Keratinocyte (primary cell): ENCODE measurements around the gene SPDYC. TPM values are rescaled to one million over a fixed set of nuclear protein-coding genes. Genes with fewer than 3 reads are reported as not detected.

Experiments used
- DNase-seq: peaks from one replicate; pipeline ENCODE4 v3.0.0-alpha.2; 2011; ENCODE audit warnings: low read depth, missing footprints, low spot score
- FAIRE-seq: peaks from 2 replicates; lab custom pipeline; 2011; peaks lifted over from hg19 to GRCh38; lab: Jason Lieb, UNC
- H2AFZ ChIP-seq: 2 replicates; pipeline ENCODE4 v1.6.0; 2012; ENCODE audit warnings: low read length, control low read depth, inconsistent platforms; ENCODE audit not compliant: control insufficient read depth
- H3K27ac ChIP-seq: 2 replicates; pipeline ENCODE4 v1.5.1; 2011; ENCODE audit warnings: low read length; ENCODE audit not compliant: control insufficient read depth, insufficient read depth
- H3K27me3 ChIP-seq: 3 replicates; pipeline ENCODE4 v1.6.0; 2011; ENCODE audit warnings: low read length; ENCODE audit not compliant: control insufficient read depth, insufficient read depth; ENCODE audit errors: extremely low read depth
- H3K36me3 ChIP-seq, 2 experiments: 2 replicates in 1 of 2; 3 replicates in 1 of 2; pipeline ENCODE4 v1.5.1; 2011; ENCODE audit warnings: low read length in 2 of 2, mild to moderate bottlenecking in 1 of 2; ENCODE audit not compliant: control insufficient read depth in 2 of 2, insufficient read depth in 2 of 2; ENCODE audit errors: extremely low read depth in 1 of 2
- H3K4me1 ChIP-seq: 3 replicates; pipeline ENCODE4 v1.5.1; 2011; ENCODE audit warnings: low read length; ENCODE audit not compliant: control insufficient read depth, insufficient read depth; ENCODE audit errors: extremely low read depth
- H3K4me2 ChIP-seq: 3 replicates; pipeline ENCODE4 v1.6.0; 2011; ENCODE audit warnings: low read depth, low read length; ENCODE audit not compliant: control insufficient read depth, insufficient read depth; ENCODE audit errors: extremely low read depth
- H3K4me3 ChIP-seq, 3 experiments: fragments of 200-600 bp in 1 of 3; sonication (generic) in 1 of 3; 2 replicates in 2 of 3; 3 replicates in 1 of 3; pipeline ENCODE4 v1.5.1; 2011 to 2016; ENCODE audit warnings: low read length in 3 of 3, mild to moderate bottlenecking in 3 of 3, control low read depth in 2 of 3, inconsistent platforms in 1 of 3, low read depth in 1 of 3, mixed read lengths in 1 of 3, mixed run types in 1 of 3, moderate library complexity in 1 of 3; ENCODE audit not compliant: control insufficient read depth in 2 of 3, insufficient read depth in 2 of 3; ENCODE audit errors: extremely low read depth in 1 of 3
- H3K79me2 ChIP-seq: 2 replicates; pipeline ENCODE4 v1.6.0; 2012; ENCODE audit warnings: low read length; ENCODE audit not compliant: control insufficient read depth, insufficient read depth
- H3K9ac ChIP-seq: 3 replicates; pipeline ENCODE4 v1.6.0; 2011; ENCODE audit warnings: low read length; ENCODE audit not compliant: control insufficient read depth, insufficient read depth; ENCODE audit errors: extremely low read depth
- H3K9me1 ChIP-seq: 3 replicates; pipeline ENCODE4 v1.6.0; 2011; ENCODE audit warnings: low read length; ENCODE audit not compliant: control insufficient read depth, insufficient read depth; ENCODE audit errors: extremely low read depth
- H3K9me3 ChIP-seq: 2 replicates; pipeline ENCODE4 v1.5.1; 2012; ENCODE audit warnings: low read depth, low read length; ENCODE audit not compliant: control insufficient read depth
- H4K20me1 ChIP-seq: 3 replicates; pipeline ENCODE4 v1.6.0; 2011; ENCODE audit warnings: low read length; ENCODE audit not compliant: control insufficient read depth, insufficient read depth; ENCODE audit errors: extremely low read depth
- EZH2 ChIP-seq: IDR thresholded peaks from one replicate; pipeline ENCODE4 v1.6.1; 2012; ENCODE audit warnings: inconsistent platforms, mild to moderate bottlenecking, low read length, moderate library complexity
- dilution Hi-C: fragments of 300-500 bp; cut with MboI; formaldehyde crosslinking; loops from one replicate; pipeline ENCODE4 v1.7.0; 2020; ENCODE audit warnings: low sequenced_read_pairs; ENCODE audit not compliant: extremely low pct_ligation_motif_present
- polyA plus RNA-seq, 5 experiments: library from polyadenylated mRNA; depleted of rRNA in 3 of 5; stranded (reverse) in 3 of 5; stranded (forward) in 1 of 5; unstranded in 1 of 5; fragments of >200 nt; gene quantifications; 1 replicate in 1 of 5; 2 replicates in 3 of 5; 3 replicates in 1 of 5; pipeline versions ENCODE4 v1.2.1 to v1.2.3, GENCODE V29; 2011 to 2012; ENCODE audit warnings: missing spikeins in 2 of 5, low read depth in 1 of 5, low replicate concordance in 1 of 5
- TF ChIP-seq, protein P1 (sequence below), 3 experiments: IDR thresholded peaks in 1 of 3; conservative IDR thresholded peaks in 1 of 3; optimal IDR thresholded peaks in 1 of 3; 2 replicates in 2 of 3; 3 replicates in 1 of 3; pipeline versions ENCODE3 to v1.5.1; 2011; ENCODE audit warnings: low read length in 3 of 3, mild to moderate bottlenecking in 3 of 3, moderate library complexity in 2 of 3, control low read depth in 1 of 3, inconsistent platforms in 1 of 3; ENCODE audit not compliant: insufficient read depth in 2 of 3; ENCODE audit errors: extremely low read depth in 1 of 3

The SPDYC gene
- polyA plus RNA-seq, 1 donor (not counting 4 experiments of a cell fraction or from before 2014, with no cell fraction given): not detected

DNA sequence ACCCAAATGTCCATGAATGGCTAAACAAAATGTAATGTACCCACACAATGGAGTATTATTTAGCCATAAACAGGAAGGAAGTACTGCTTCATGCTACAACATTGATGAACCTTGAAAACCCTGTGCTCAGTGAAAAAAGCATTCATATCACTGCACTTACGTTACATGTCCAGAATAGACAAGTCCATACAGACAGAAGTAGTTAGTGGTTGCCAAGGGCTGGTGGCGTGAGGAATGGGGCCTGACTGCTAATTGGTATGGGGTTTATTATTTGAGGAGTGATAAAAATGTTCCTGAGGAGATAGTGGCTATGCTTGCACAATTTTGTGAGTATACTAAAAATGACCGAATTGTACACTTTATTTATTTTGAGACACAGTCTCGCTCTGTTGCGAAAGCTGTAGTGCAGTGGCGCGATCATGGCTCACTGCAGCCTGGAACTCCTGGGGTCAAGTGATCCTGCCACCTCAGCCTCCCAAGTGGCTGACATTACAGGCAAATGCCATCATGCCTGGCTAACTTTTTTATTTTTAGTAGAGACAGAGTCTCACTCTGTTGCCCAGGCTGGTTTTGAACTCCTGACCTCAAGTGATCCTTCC lies 28.0 kb upstream of the SPDYC start:
- Histone ChIP-seq H3K36me3 (no peaks in the 10 kb centered on the region), H3K27ac (no peak overlapping the region), H4K20me1 (no peaks in the 10 kb centered on the region), H3K79me2 (no peaks in the 10 kb centered on the region), H3K4me2 (no peak overlapping the region), H3K9me1 (no peaks in the 10 kb centered on the region), H3K27me3 (no peaks in the 10 kb centered on the region), H3K9ac (no peak overlapping the region), H3K9me3 (no peaks in the 10 kb centered on the region), H3K4me3 (no peak overlapping the region), H2AFZ (no peak overlapping the region), H3K4me1 (no peaks in the 10 kb centered on the region)
- DNase-seq (no peak), FAIRE-seq (no peak)
- dilution Hi-C loops: no loop called here
- TF ChIP-seq, protein P1, sequence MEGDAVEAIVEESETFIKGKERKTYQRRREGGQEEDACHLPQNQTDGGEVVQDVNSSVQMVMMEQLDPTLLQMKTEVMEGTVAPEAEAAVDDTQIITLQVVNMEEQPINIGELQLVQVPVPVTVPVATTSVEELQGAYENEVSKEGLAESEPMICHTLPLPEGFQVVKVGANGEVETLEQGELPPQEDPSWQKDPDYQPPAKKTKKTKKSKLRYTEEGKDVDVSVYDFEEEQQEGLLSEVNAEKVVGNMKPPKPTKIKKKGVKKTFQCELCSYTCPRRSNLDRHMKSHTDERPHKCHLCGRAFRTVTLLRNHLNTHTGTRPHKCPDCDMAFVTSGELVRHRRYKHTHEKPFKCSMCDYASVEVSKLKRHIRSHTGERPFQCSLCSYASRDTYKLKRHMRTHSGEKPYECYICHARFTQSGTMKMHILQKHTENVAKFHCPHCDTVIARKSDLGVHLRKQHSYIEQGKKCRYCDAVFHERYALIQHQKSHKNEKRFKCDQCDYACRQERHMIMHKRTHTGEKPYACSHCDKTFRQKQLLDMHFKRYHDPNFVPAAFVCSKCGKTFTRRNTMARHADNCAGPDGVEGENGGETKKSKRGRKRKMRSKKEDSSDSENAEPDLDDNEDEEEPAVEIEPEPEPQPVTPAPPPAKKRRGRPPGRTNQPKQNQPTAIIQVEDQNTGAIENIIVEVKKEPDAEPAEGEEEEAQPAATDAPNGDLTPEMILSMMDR (optimal IDR thresholded peaks at IDR 0.05 in 1 of 3, IDR thresholded peaks at IDR 0.05 in 1 of 3, conservative IDR thresholded peaks at IDR 0.05 in 1 of 3; ENCODE audit: extremely low read depth in 1 of 3, insufficient read depth in 2 of 3, low read length in 3 of 3): no peak
- TF ChIP-seq EZH2: no peak

DNA sequence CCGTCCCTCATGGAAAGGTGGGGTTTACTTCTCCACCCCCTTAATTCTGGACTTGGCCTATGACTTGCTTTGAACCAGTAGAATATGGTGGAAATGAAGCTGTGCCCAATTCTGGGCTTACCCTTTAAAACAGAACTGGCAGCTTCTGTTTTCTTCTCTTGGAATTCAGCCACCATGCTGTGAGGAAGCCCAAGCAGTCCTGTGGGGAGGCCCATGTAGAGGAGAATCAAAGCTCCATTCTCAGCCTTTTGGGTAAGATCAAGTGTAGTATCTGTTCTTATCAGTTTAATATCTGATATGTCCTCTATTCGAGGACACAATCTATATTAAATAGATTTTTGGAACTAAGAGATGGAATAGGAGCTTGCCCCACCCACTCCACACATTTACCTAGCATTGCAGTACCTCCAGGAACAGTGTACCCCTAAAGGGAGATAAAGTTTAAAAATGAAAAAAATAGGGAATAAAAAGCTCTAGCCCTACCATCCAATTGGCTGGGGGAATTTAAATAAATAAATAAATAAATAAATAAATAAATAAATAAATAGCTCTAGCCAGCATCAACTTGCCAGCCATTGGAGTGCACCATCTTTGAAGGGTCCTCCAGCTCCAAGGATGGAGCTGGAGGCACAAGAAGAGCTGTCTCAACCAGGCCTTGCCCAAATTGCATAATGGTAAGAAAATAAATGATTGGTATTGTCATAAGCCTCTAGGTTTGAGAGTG lies 22.5 kb upstream of the SPDYC start:
- no peak overlapping the region for H2AFZ ChIP-seq
- FAIRE-seq (no peak), DNase-seq (no peak)
- TF ChIP-seq, protein P1 (optimal IDR thresholded peaks at IDR 0.05 in 1 of 3, IDR thresholded peaks at IDR 0.05 in 1 of 3, conservative IDR thresholded peaks at IDR 0.05 in 1 of 3; ENCODE audit: extremely low read depth in 1 of 3, insufficient read depth in 2 of 3, low read length in 3 of 3): no peak
- TF ChIP-seq EZH2: no peak
- no peak overlapping the region for H3K4me2 ChIP-seq
- H3K9me1 ChIP-seq: no peaks in the 10 kb centered on the region
- no peaks in the 10 kb centered on the region for H3K27me3 ChIP-seq
- no peaks in the 10 kb centered on the region for H3K9me3 ChIP-seq
- no peaks in the 10 kb centered on the region for H3K79me2 ChIP-seq
- H3K9ac ChIP-seq: no peak overlapping the region
- dilution Hi-C loops: no loop called here
- H3K36me3 ChIP-seq: no peaks in the 10 kb centered on the region
- H3K4me3 ChIP-seq: no peak overlapping the region
- no peak overlapping the region for H3K27ac ChIP-seq
- no peaks in the 10 kb centered on the region for H4K20me1 ChIP-seq
- peaks cover 15% of the 10 kb centered on the region for H3K4me1 ChIP-seq
